Measurements from ENCODE around the gene MAGI3. TPM values are rescaled to one million over a fixed set of nuclear protein-coding genes. Genes with fewer than 3 reads are reported as not detected.

Gene MAGI3
- total RNA-seq, 1 experiment from 2014 or later, result 27.6 TPM

GRCh38 chr1:113615425-113615824 lies 225.1 kb downstream of the MAGI3 start:
- no TSS peak for BruUV-seq (replicated peaks)
- TF ChIP-seq CTCF (IDR thresholded peaks at IDR 0.05; ENCODE audit: insufficient read depth in 1 of 2, low read depth in 1 of 2, low read length in 1 of 2, severe bottlenecking in 1 of 2, unreplicated experiment in 1 of 2), result no peak
- H3K9me3 ChIP-seq, result no peaks in the 10 kb centered on the region
- no peaks in the 10 kb centered on the region for H3K4me1 ChIP-seq
- DNase-seq, result no peak
- H3K27ac Mint-ChIP-seq (ENCODE audit: unreplicated experiment), result no peak overlapping the region
- ChIA-PET POLR2A (no interaction called here), CTCF (no interaction called here)
- H3K4me1 Mint-ChIP-seq (ENCODE audit: low read depth, unreplicated experiment), result no peaks in the 10 kb centered on the region
- peaks cover 6% of the 10 kb centered on the region for H3K36me3 Mint-ChIP-seq (ENCODE audit: insufficient read depth, unreplicated experiment)
- no peak overlapping the region for H3K4me3 ChIP-seq (ENCODE audit: low read depth, low read length)
- no peak overlapping the region for H3K4me3 Mint-ChIP-seq (ENCODE audit: unreplicated experiment)
- no peaks in the 10 kb centered on the region for H3K36me3 ChIP-seq (ENCODE audit: control insufficient read depth, insufficient read depth, low read length)
- intact Hi-C loops (cut with micrococcal nuclease; ENCODE audit: unreplicated experiment), result no loop called here
- no peaks in the 10 kb centered on the region for H3K27me3 Mint-ChIP-seq (ENCODE audit: insufficient read depth, unreplicated experiment)
- no peaks in the 10 kb centered on the region for H3K9me3 Mint-ChIP-seq (ENCODE audit: unreplicated experiment)
- no peaks in the 10 kb centered on the region for H3K27me3 ChIP-seq (replicated peaks; ENCODE audit: control insufficient read depth, insufficient read depth, low read length)

GRCh38 chr1:113616156-113616555 lies 225.8 kb downstream of the MAGI3 start:
- ChIA-PET POLR2A (no interaction called here), CTCF (interaction anchor here (0.6 kb wide), 1 partner anchor 195 kb away, joined by 3 read pairs; no protein-coding TSS in a partner anchor)
- H3K4me1 Mint-ChIP-seq (ENCODE audit: low read depth, unreplicated experiment), result no peaks in the 10 kb centered on the region
- Histone ChIP-seq H3K36me3 (ENCODE audit: control insufficient read depth, insufficient read depth, low read length) (no peaks in the 10 kb centered on the region), H3K27me3 (replicated peaks; ENCODE audit: control insufficient read depth, insufficient read depth, low read length) (no peaks in the 10 kb centered on the region), H3K9me3 (no peaks in the 10 kb centered on the region), H3K4me3 (ENCODE audit: low read depth, low read length) (no peak overlapping the region), H3K4me1 (no peaks in the 10 kb centered on the region)
- intact Hi-C loops (cut with micrococcal nuclease; ENCODE audit: unreplicated experiment), result no loop called here
- no peak for DNase-seq
- BruUV-seq (replicated peaks), result no TSS peak
- H3K4me3 Mint-ChIP-seq (ENCODE audit: unreplicated experiment), result no peak overlapping the region
- peaks cover 9% of the 10 kb centered on the region for H3K36me3 Mint-ChIP-seq (ENCODE audit: insufficient read depth, unreplicated experiment)
- no peaks in the 10 kb centered on the region for H3K9me3 Mint-ChIP-seq (ENCODE audit: unreplicated experiment)
- no peak overlapping the region for H3K27ac Mint-ChIP-seq (ENCODE audit: unreplicated experiment)
- TF ChIP-seq CTCF (IDR thresholded peaks at IDR 0.05; ENCODE audit: insufficient read depth in 1 of 2, low read depth in 1 of 2, low read length in 1 of 2, severe bottlenecking in 1 of 2, unreplicated experiment in 1 of 2), result no peak
- H3K27me3 Mint-ChIP-seq (ENCODE audit: insufficient read depth, unreplicated experiment), result no peaks in the 10 kb centered on the region

- ChIA-PET CTCF (no interaction called here), POLR2A (no interaction called here)
- H3K27me3 ChIP-seq (replicated peaks; ENCODE audit: control insufficient read depth, insufficient read depth, low read length), result no peaks in the 10 kb centered on the region
- H3K36me3 ChIP-seq (ENCODE audit: control insufficient read depth, insufficient read depth, low read length), result no peaks in the 10 kb centered on the region
- TF ChIP-seq CTCF (IDR thresholded peaks at IDR 0.05; ENCODE audit: insufficient read depth in 1 of 2, low read depth in 1 of 2, low read length in 1 of 2, severe bottlenecking in 1 of 2, unreplicated experiment in 1 of 2), result no peak
- intact Hi-C loops (cut with micrococcal nuclease; ENCODE audit: unreplicated experiment), result no loop called here
- no peak for DNase-seq
- H3K27ac Mint-ChIP-seq (ENCODE audit: unreplicated experiment), result no peak overlapping the region
- no peaks in the 10 kb centered on the region for H3K27me3 Mint-ChIP-seq (ENCODE audit: insufficient read depth, unreplicated experiment)
- no peak overlapping the region for H3K4me3 ChIP-seq (ENCODE audit: low read depth, low read length)
- H3K9me3 Mint-ChIP-seq (ENCODE audit: unreplicated experiment), result no peaks in the 10 kb centered on the region
- no peak overlapping the region for H3K4me3 Mint-ChIP-seq (ENCODE audit: unreplicated experiment)
- BruUV-seq (replicated peaks), result no TSS peak
- H3K4me1 ChIP-seq, result no peaks in the 10 kb centered on the region
- no peaks in the 10 kb centered on the region for H3K4me1 Mint-ChIP-seq (ENCODE audit: low read depth, unreplicated experiment)
- peaks cover 10% of the 10 kb centered on the region for H3K36me3 Mint-ChIP-seq (ENCODE audit: insufficient read depth, unreplicated experiment)
- no peaks in the 10 kb centered on the region for H3K9me3 ChIP-seq
These were observed 227.3 kb downstream of the MAGI3 start for GRCh38 chr1:113617438-113618141.
